T1000 (cell line): ENCODE data around the gene BEND4.
"Not testable (repeated sequence)": the region's sequence is repeated elsewhere in the genome, so short reads cannot be mapped to it uniquely, and the experiment has no call there.

Source experiments
- DNase-seq: peaks from one replicate; lab custom pipeline; 2025; ENCODE audit warnings: mixed read lengths; lab: John Stamatoyannopoulos, UW

The BEND4 gene

DNA sequence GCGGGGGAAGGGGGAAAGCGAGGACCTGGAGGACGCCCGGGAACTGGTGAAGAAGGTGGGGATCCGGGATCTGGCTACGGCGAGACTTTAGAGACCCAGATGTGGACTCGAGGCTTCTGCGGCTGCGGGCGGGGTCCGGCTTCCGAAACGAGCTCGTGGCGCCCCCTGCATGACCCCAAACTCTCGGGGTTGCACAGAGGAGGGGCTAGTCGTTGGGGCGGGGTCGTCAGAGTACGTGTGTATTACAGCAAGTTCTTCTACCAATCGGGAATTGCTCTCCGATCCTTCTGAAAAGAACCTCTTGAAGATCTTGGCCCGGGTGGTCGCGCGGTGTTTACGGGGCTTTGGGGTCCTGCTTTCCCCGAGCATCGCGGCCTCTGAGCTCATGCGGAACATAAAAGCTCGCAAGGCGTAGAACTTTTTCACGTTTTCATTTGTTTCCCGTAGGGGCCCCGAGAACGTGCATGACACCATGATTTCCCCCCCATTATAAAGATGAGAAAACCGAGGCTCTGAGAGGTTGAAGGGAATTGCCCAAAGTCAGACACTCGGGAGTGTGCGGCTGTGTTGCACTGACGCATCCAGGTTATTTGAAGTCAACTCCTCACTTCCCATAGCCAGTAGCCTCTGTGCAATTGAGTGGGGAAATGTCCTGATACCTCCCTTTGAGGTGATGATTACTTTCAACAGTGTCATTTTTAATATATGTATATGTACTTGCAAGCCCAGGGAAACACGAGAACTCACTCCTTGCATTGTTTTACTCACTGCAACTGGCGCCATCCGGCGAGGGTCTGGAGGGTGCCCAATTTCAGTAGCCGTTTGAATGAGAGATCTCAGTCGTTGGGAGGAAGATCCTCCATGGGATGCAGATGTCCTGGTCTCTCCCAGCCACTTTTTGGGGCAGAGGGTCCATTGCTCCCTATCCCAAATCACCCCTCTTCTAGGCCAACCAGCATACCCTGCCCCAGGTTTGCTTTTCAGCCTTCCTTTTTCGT, at the start of gene BEND4:
Gene BEND4, minus strand, starts transcription at position 149 of the 998 bp plus-strand sequence. CDS start 512 bp downstream, outside the sequence.
- no peak for DNase-seq

DNA sequence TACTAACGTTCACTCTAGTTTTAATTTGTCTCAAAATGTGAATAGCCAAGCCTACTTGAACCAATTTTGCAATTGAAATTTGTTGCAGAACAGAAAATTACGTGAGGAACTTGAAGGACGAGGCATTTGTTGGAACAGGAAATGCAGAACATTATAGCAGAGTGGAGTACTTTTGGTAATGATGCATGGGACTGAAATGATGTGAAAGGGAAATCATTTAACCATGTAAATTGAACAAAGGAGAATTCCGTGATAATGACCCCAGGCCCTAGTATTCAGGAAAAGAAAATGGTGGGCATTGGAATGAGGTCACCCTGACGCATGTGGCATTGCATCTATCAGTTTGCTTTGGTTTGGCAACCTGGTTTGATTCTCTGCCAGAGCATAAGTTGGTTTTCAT, 44.9 kb upstream of the BEND4 start:
- DNase-seq, result no peak

DNA sequence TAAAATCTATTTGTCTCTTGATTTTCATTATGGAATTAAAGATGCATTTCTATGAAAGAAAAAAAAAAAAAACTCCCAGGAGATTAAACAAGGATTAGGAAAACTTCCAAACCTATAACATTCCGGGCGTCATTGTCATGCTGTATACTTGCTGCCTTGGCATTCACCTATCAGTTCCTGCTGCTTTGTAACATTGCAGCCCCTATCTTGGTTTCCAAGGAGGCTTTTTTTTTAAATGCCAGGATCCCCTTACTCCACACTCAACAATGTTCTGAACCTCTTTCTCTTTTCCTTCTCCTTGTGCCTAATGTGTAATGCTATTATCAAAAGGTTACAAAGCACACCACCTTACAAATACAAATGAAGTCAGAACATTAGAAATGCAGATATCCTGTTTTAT, 20.5 kb upstream of the BEND4 start:
- no peak for DNase-seq

DNA sequence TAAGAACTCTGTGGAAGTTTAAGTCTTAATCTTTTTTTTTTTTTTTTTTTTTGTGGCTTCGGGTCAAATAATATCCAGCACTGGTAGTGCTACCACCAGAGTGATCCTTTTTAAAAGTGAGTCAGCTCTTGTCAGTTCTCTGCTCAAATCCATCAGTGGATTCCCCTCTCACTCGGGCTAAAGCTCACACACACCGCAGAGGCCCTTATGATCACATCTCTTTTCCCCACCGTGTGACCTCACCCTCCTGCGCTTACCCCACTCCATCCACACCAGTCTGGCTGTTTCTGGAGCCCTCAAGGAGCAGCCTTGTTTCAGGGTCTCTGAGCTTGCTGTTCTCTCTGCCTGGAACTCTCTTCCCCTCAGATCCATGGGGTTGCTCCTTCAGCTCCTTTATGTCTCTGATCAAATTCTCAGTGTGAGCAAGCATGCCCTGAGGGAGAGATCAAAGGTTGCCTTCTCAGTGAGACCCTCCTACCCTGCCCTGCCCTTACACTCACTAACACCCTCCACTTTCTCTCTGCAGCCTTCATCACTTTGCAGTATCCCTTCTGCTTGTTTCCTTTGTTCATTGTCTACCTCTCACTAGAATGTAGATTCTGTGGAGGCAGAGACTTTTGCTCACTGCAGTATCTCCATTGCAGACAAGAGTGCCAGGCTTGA, 19.8 kb upstream of the BEND4 start:
- no peak for DNase-seq

DNA sequence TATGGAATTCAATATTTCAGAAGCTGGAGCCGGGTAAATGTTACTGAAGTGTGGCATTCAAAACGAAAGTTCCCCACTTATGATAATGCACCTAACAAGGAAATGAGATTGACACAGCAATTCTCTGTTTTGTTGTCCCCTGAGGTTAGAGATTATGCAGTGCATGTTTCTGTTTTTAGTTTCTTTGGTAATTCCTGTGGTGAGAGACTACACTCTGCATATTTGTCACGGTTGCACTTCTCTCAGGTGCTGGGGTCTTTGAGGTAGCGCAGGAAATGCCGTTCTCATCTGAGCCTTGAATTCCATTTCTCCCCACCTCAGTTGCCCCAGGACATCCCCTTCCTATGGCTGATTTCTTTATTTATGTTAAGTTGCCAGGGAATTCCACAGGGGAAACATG, 15.3 kb upstream of the BEND4 start:
- DNase-seq, result no peak

DNA sequence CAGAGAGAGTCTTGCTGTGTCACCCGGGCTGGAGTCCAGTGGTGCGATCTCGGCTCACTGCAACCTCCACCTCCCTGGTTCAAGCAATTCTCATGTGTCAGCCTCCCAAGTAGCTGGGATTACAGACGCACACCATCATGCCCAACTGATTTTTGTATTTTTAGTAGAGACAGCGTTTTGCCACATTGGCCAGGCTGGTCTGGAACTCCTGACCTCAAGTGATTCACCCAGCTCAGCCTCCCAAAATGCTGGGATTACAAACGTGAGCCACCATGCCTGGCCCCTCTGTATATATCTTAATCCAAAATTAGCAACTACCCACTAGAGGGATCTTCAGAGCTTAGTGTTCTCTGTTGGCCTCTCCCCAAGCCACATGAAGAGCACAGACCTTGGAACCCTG, 13.7 kb upstream of the BEND4 start:
- DNase-seq, result not testable (repeated sequence)

DNA sequence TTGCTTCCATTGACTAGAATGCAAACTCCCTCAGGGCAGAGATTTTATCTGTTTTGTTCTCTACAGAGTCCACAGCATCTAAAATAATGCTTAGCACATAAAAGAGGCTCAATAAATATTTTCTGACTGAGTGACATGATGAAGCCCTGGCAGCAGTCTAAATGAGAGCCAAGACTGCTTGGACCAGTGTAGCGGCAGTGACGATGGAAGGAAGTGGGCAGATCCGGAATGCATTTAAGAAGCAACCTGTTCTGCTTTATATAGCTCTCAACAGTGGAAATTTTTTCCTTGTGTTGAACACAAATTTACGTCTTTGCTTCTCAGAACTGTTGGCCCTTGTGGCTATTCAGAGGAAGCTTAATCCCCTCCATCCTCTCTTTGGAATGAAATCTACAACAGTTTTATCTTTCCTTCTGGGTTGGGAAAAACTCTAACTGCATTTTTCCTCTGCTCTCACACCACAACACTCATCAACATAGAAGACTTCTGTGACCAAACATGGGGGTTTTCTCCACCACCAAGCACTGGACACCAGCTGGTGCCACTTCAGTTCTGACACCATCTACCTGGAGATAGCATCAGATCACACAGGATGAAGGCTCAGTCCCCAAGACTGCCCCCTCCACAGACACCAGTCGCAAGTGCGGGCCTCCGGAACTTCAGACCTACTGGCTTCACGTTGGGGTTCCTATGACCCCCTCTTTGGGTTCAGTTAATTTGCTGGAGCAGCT, 7.0 kb upstream of the BEND4 start:
- no peak for DNase-seq

DNA sequence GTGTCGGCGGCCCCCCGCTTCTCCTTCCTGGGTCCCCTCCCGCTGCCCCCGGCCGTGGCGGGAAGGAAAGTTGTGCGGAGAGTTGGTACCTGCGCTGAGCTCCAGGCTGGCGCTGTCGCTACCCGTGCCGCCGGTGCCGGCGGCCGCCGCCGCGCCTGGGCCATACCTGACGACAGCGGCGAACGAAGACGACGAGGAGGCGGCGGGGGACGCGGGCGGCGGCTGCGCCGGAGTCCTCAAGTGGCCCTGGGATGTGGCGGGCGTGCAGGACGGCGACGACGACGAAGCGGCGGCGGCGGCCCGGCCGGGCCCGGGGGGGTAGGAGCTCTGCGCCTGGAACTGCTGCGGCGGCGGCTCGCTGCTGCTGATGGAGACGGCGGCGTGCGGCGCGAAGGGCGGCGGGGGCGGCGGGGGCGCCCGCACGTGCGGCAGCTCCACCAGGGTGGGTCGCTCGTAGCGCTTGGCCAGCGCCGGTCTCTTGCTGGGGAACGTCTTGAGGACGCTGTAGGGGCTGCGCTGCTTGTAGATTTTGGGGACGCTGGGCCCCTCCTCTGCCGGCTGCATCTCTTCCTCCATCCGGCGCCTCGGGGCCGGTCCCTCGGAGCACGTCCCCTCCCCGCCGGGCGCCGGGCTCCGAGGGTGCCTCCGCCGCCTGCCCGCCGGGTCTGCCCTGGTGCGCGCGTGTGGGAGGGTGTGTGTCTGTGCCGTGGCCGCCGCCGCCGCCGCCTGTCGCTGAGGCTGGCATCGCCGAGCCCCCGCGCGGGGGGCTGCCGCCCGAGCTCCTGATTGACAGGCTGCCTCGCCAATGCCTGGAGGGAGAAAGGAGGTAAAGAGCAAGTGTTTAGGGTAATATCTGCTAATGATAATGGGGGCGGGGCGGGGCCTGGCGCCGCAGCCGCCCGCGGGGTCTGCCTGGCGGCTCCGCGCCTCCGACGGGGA, 618 bp downstream of the BEND4 start:
- DNase-seq, result peak; percentile 59

DNA sequence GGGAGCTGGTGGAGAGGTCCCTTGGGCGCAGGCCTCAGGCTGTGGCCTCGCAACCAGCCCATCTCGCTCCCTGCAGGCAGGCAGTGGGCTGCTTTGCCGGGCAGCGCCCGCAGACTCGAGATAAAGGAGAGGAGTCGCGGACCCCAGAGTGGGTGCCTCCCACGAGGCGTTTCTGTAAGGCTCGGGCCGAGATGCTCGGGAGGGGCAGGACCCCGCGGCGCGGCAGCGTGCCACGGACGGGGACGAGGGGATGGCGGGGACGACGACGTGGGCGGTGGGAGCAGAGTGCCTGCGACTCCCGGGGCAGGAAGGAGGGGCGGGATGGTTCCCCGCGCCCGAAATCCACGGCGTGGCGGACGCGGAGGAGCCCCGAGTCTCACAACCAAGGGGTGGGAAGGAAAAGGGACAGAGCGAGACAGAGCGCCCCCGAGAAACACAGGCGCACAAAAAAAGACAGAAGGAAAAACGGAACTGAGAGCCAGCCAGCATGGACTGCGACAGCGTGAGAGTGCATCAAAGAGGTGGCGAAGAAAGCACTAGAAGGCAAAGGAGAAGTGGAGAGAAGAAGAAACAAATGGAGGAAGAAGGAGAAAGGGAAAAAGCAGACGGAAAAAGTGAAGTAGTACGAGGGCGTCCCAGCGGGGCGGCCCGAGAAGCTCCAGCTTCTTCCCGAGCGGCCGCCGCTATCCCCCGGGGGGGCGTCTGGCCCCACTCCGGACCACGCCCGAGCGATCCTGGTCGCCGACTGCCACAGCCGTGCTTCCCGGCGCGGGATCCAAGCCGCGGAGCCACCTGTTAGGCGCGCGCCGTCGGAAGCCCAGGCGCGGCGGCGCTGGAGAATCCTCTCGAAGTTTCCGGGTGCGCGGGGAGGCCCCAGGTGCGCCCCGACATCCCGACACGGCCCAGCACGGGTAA, 1.5 kb downstream of the BEND4 start:
- DNase-seq, result no peak

DNA sequence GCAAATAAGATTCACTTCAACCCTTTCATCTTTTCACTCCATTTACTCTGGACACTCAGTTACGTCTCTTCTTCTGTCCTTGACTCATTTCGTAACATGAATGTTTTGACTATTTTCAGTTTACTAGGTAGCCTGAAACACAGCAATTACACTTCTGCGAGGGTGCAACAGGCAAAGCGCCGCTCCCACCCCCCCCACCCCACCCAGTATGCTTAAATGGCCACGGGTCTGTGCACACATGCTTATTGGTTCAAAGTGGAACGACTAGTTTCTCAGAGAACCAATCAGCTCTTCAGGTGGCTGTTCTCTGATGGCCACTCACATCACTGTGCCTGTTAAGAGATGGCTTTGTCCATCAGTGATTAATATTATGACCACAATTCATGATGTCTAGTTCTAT, 3.5 kb downstream of the BEND4 start:
- no peak for DNase-seq

DNA sequence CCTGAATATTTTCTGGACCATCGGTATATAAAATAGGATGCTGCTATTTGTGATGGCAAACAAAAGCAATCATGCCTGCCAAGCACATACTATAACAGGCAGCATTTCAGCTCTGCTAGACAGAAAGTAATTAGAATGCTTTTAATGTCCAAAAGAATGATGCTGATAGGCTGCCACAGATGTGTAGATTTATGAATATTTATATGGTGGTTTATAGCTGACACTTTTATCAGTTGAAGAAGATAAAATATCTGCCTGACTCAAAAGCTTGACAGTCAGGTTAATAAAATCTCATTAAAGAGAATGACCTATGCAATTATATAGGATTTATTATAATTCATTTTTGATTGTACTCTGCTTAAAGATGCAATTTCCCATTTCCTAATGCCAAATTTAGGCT, 4.0 kb downstream of the BEND4 start:
- DNase-seq, result no peak

DNA sequence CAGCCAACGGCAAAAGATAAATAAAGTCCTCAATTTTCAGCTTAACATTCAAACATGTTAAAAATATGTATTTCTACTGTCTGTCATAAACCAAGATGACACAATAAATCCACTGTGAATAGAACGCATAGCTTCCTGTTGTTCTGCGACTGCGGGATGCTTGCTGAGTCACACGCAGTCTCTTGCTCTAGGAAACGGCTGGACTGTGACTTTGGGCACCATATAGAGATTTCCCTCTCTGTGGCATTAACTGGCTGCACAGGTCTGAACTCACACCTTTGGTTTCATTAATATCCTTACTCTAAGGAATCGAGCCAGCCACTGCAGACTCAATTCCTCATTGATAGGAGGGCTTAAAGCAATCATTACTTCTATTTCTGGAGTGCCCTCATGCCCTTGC, 8.4 kb downstream of the BEND4 start:
- no peak for DNase-seq

DNA sequence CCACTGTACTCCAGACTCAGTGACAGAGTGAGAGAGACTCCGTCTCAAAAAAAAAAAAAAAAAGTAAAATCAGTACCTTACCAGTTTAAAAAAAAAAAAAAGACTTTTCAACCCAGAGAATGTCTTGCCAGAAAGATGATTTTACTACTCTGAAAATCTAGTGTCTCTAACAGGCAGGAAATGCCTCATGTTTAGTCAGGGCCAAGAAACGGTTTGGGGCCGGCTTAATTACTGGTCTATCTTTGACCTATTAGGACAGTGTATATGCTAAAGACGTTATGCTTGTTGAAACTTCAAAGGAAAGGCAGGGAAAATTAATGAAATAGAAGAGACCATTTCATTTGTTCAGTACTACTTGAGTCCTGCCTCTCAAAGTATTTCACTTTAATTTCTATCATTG, 9.9 kb downstream of the BEND4 start:
- DNase-seq, result no peak

DNA sequence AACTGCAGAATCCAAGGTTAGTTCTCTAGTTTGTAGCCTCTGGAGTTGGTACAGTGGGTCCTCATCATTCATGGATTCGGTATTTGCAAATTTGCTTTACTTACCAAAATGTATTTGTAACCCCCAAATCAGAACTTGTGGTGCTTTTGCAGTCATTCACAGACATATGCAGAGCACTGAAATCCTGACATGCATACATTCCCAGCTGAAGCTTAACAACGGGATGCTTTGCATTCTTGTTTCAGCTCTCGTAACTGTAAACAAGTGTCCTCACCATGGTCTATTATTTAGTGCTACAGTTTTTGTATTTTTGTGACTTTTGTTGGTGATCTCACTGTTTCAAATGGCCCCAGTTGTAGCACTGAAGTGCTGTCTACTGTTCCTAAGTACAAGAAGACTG, 16.1 kb downstream of the BEND4 start:
- DNase-seq, result no peak

DNA sequence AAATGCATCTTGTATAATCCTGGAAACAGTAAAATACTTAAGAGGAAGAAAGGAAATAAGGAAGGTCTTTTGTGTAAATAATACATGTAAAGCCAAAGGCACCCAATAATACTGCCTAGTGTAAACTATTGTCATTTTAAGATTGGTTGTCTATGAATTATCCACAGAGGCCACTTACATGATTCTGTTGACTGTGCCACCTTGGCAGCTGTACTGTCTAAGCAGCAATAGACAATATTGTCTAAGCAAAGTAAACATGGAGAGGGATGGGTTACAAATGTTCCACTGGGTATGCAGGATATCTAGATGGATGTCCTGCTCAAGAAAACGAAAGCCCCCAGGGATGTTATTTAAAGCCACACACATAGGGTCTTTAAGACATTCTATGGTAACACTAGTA, 19.4 kb downstream of the BEND4 start:
- DNase-seq, result no peak

DNA sequence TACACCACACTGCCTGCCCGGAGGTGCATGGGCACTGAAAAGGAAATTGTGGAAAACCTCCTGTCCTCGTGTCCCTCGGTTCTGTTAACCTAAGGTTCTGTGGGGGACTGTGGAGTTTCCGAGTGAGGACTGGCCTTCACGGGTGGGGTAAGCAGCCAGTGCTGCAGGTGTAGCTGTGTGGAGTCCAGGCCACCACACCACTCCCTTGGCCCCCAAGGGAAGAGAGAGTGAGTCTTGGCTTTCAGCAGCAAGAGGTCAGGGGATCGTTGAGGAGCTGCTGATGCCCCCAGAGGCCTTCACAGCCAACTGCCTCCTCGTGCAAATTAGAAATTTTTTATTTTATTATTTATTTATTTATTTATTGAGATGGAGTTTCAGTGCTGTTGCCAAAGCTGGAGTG, 20.4 kb downstream of the BEND4 start:
- DNase-seq, result no peak

DNA sequence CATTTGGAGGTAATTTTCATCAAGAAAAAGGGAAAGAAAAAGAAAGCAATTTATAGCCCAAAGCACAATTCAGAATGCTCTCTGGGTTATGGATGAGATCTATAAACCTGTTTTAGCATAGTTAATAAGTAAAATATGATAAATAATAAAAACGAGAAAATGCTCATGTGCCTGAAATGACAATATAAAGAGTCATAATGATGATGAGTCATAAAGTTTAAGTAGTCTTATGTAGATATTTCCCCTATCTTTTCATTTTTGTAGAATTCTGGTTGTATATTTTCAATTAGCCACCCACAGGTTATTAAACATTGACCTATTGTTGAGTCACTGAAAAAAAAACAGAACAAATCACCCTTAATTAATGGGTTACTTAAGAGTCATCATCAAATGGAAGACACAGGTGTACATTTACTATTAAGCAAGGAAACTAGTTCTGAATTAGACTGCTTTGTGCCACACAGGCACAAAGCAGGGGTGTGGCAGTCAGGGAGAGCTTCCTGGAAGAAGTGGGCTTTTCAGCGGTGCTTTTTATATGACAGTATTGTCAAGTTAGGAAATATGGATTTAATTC, 29.3 kb downstream of the BEND4 start:
- no peak for DNase-seq

DNA sequence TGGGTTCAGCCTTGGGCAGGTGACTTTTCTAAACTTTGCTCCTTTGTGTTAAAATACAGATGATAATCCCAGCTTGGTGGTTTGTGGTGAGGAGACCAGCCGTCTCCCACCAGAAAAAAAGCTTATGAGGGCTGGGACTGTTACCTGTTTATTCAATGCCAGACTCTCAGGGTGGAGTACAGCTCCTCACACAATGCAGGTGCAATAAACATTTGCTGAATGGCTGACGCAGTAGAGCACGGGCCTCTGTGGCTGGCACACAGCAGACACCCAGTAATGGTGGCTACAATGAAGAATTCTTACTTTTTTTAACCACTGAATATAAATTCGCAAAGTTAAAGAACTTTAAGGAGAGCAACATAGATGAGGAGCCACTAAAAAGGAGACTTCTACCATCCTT, 30.2 kb downstream of the BEND4 start:
- no peak for DNase-seq

DNA sequence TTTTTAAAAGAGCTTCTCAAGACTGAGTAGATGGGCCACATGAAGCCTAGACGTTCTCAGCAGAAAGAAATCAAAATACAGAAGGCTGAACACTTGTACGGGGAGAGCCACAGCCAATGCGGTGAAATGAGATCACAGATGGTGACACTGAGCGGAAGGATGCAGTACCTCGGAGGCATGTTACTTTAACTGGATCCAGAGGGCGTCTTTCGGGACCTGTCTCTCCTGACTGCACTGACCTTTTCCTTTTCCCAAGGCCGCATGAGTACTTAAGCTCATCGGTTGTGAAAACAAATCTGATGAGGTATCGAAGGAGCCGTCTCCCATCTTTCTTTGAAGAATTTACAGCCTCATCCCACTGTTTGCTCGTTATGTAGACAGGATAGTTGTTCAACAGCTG, 32.6 kb downstream of the BEND4 start:
- no peak for DNase-seq

DNA sequence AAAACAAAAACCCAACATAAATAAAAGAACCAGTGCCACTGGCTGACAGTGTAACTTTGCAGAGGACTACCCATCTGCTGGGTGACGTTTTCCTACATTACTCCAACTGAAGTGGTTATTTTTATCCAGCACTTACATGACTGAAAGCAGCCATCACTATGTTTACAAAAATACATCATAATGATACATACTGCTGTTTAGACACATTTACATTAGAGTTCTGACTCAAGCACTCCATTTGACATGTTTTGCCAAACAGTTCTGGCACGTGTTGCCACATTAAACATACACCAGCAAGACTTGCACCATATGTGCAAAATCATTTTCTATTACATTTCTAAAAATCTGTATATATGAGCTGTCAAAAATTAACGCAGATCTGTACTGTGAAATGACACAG, 39.6 kb downstream of the BEND4 start:
- DNase-seq, result no peak
